Gastroesophageal sphincter (tissue), 4 donors: ENCODE results near the gene UROS. TPM values are rescaled to one million over a fixed set of nuclear protein-coding genes. Genes with fewer than 3 reads are reported as not detected.
A peak's percentile ranks its signal among the peaks of the same experiment; 100 is the strongest.

ENCODE experiments used
- ATAC-seq: fragments of 150-250 bp; one replicate; pipeline ENCODE4 v1.9.1; 2016; ENCODE audit warnings: mild to moderate bottlenecking, moderate library complexity
- H3K27ac ChIP-seq, 4 donors: fragments of 200-600 bp; sonication (generic) in 3 of 4; 1 replicate in 3 of 4; 2 replicates in 1 of 4; pipeline ENCODE4 v1.5.1; 2016 to 2019
- H3K27me3 ChIP-seq: fragments of 200-600 bp; sonication (generic); one replicate; pipeline ENCODE4 v1.5.1; 2019
- H3K36me3 ChIP-seq, 2 donors: fragments of 200-600 bp; sonication (generic); one replicate each; pipeline ENCODE4 v1.5.1; 2019; ENCODE audit warnings: control low read depth in 1 of 2
- H3K4me1 ChIP-seq, 3 donors: fragments of 200-600 bp; sonication (generic); 1 replicate in 2 of 3; 2 replicates in 1 of 3; pipeline ENCODE4 v1.5.1; 2016 to 2019; ENCODE audit warnings: control low read depth in 2 of 3
- H3K4me3 ChIP-seq, 2 donors: fragments of 200-600 bp; sonication (generic); one replicate each; pipeline ENCODE4 v1.5.1; 2019; ENCODE audit warnings: mild to moderate bottlenecking in 1 of 2, moderate library complexity in 1 of 2
- H3K9me3 ChIP-seq, 3 donors: fragments of 200-600 bp; sonication (generic); one replicate each; pipeline ENCODE4 v1.5.1; 2017 to 2019; ENCODE audit warnings: control low read depth in 2 of 3
- CTCF ChIP-seq, 4 experiments: fragments of 200-600 bp in 2 of 4; fragments of 450-650 bp in 2 of 4; sonication (generic) in 1 of 4; IDR thresholded peaks; one replicate each; pipeline ENCODE4 v1.5.1; 2017 to 2019; ENCODE audit warnings: antibody characterized with exemption in 4 of 4, mild to moderate bottlenecking in 2 of 4, moderate library complexity in 2 of 4
- EP300 ChIP-seq: sonication (generic); formaldehyde crosslinking; IDR thresholded peaks from one replicate; pipeline ENCODE4 v1.6.1; 2017; ENCODE audit warnings: antibody characterized with exemption, mild to moderate bottlenecking
- POLR2A ChIP-seq, 2 donors: fragments of 450-650 bp; IDR thresholded peaks; one replicate each; pipeline ENCODE4 v1.6.1; 2017; ENCODE audit warnings: antibody characterized with exemption in 2 of 2, mild to moderate bottlenecking in 2 of 2, moderate library complexity in 1 of 2
- POLR2AphosphoS5 ChIP-seq: sonication (generic); formaldehyde crosslinking; IDR thresholded peaks from one replicate; pipeline ENCODE4 v1.6.1; 2017; ENCODE audit warnings: antibody characterized with exemption
- WGBS, 2 donors: methylation state at CpG; one replicate each; pipeline ENCODE4 v1.1.5; 2018; ENCODE audit warnings: low coverage in 1 of 2; 5-methylcytosine and 5-hydroxymethylcytosine counted together
- total RNA-seq, 4 donors: library from RNA; depleted of rRNA; stranded (reverse); fragments of >200 nt; gene quantifications; one replicate each; pipeline ENCODE4 v1.1.0, GENCODE V29; 2016

The UROS gene
- total RNA-seq, 4 donors from 2014 or later: 25.3 to 64.0 (median 39.1) TPM

GRCh38 chr10:125772112-125772863 lies 50.8 kb downstream of the UROS start:
- Histone ChIP-seq H3K4me1 (peaks cover 0 to 23% (median 7%) of the 10 kb centered on the region in 3 donors), H3K27me3 (no peaks in the 10 kb centered on the region), H3K36me3 (no peaks in the 10 kb centered on the region), H3K9me3 (no peaks in the 10 kb centered on the region), H3K27ac (no peak overlapping the region), H3K4me3 (no peak overlapping the region)
- ATAC-seq: no peak
- TF ChIP-seq POLR2A (IDR thresholded peaks at IDR 0.05): no peak
- TF ChIP-seq POLR2AphosphoS5: no peak
- TF ChIP-seq EP300: no peak
- no peak for TF ChIP-seq CTCF (IDR thresholded peaks at IDR 0.05)
- WGBS, 2 donors: 50 to 65% methylated on average over 2 of the region's 28 CpGs

- ATAC-seq: no peak
- TF ChIP-seq CTCF (IDR thresholded peaks at IDR 0.05) (no peak), POLR2AphosphoS5 (no peak), POLR2A (IDR thresholded peaks at IDR 0.05) (no peak), EP300 (no peak)
- peaks cover 0 to 7% of the 10 kb centered on the region in 2 donors for H3K36me3 ChIP-seq
- no peaks in the 10 kb centered on the region for H3K9me3 ChIP-seq
- H3K4me3 ChIP-seq: no peak overlapping the region
- peaks cover 0 to 25% (median 7%) of the 10 kb centered on the region in 3 donors for H3K4me1 ChIP-seq
- H3K27me3 ChIP-seq: no peaks in the 10 kb centered on the region
- 89 to 96% methylated on average over 3 to 5 of the region's 5 CpGs for whole genome bisulfite sequencing, 2 donors
- no peak overlapping the region for H3K27ac ChIP-seq
Measured at GRCh38 chr10:125770844-125771243, 52.2 kb downstream of the UROS start.

GRCh38 chr10:125769175-125769574 lies 53.9 kb downstream of the UROS start:
- Histone ChIP-seq H3K27me3 (no peaks in the 10 kb centered on the region), H3K36me3 (peaks cover 0 to 23% of the 10 kb centered on the region in 2 donors), H3K27ac (peak overlapping the region; percentile 14 to 77 (median 72)), H3K9me3 (no peaks in the 10 kb centered on the region), H3K4me1 (peaks cover 0 to 25% (median 7%) of the 10 kb centered on the region in 3 donors), H3K4me3 (no peak overlapping the region)
- TF ChIP-seq CTCF (IDR thresholded peaks at IDR 0.05): no peak
- no peak for TF ChIP-seq EP300
- TF ChIP-seq POLR2A (IDR thresholded peaks at IDR 0.05): no peak
- TF ChIP-seq POLR2AphosphoS5: no peak
- no peak for ATAC-seq
- 63 to 86% methylated on average over 11 to 12 of the region's 12 CpGs for WGBS, 2 donors

GRCh38 chr10:125768219-125768855 lies 54.7 kb downstream of the UROS start:
- Histone ChIP-seq H3K9me3 (no peaks in the 10 kb centered on the region), H3K4me1 (peaks cover 0 to 25% (median 7%) of the 10 kb centered on the region in 3 donors), H3K4me3 (no peak overlapping the region), H3K36me3 (peaks cover 0 to 31% of the 10 kb centered on the region in 2 donors), H3K27me3 (no peaks in the 10 kb centered on the region), H3K27ac (peak overlapping the region in 3 of 4 donors; percentile 69 to 77 (median 75))
- TF ChIP-seq POLR2AphosphoS5 (peak; percentile 53), CTCF (IDR thresholded peaks at IDR 0.05) (no peak)
- ATAC-seq: peak; percentile 73
- 9 to 14% methylated on average over 3 of the region's 4 CpGs for WGBS, 2 donors

GRCh38 chr10:125766511-125766910 lies 56.5 kb downstream of the UROS start:
- Histone ChIP-seq H3K27ac (no peak overlapping the region), H3K36me3 (peaks cover 0 to 49% of the 10 kb centered on the region in 2 donors), H3K4me1 (peaks cover 0 to 25% (median 7%) of the 10 kb centered on the region in 3 donors), H3K27me3 (no peaks in the 10 kb centered on the region), H3K9me3 (no peaks in the 10 kb centered on the region), H3K4me3 (no peak overlapping the region)
- TF ChIP-seq EP300 (no peak), POLR2AphosphoS5 (no peak), CTCF (IDR thresholded peaks at IDR 0.05) (no peak)
- no peak for ATAC-seq
- WGBS, 2 donors: 58 to 63% methylated on average over 3 to 4 of the region's 4 CpGs
